Astrocyte (in vitro differentiated cells and primary cell): ENCODE data around the gene SLPI.

Experiments
- CTCF ChIP-seq: IDR thresholded peaks from 2 replicates; pipeline ENCODE4 v1.5.1; 2011; ENCODE audit warnings: low read depth, mild to moderate bottlenecking, inconsistent platforms, low read length, moderate library complexity; ENCODE audit not compliant: insufficient read depth
- EZH2 ChIP-seq: IDR thresholded peaks from 2 replicates; pipeline ENCODE4 v1.6.1; 2012; ENCODE audit warnings: mild to moderate bottlenecking, low read length, inconsistent platforms; ENCODE audit not compliant: insufficient read depth

DNA sequence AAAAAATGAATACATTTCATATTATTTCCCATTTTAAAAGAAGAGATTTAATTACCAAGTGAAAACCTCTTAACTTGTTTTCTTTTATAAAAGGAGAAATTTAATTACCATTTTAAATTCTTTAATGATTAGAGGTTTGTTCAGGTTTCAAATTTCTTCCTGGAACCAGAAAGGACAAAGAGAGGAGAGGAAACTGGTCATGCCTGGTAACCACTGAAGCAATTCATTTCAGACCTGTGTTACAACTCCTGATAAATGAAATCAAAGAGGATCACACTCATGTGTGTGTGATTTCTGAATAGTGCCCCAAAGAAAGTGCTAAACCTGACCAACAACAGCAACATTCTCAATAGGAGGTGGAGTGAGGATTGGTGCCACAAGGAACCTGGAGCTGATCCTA, 12.6 kb upstream of the SLPI start:
- TF ChIP-seq CTCF (no peak), EZH2 (no peak)
